GM12878 (cell line): Measurements from ENCODE around the gene SVBP. TPM values are rescaled to one million over a fixed set of nuclear protein-coding genes. Genes with fewer than 3 reads are reported as not detected.

ENCODE experiments used
- ATAC-seq: fragments of 200-7000 bp; cut with Tn5 transposase; 3 replicates; pipeline ENCODE4 v1.9.1; 2020; ENCODE audit warnings: mild to moderate bottlenecking, moderate library complexity
- BruUV-seq: library from RNA; stranded (reverse); fragments of 400-500 nt; replicated peaks from 2 replicates; lab custom pipeline; 2021; lab: Mats Ljungman, UMichigan
- CTCF ChIA-PET: fragments of 300-600 bp; sonication (Branson Sonifier 250); formaldehyde crosslinking; extraction: SDS; loops from one replicate; lab custom pipeline; 2021; ENCODE audit warnings: inconsistent platforms; lab: Yijun Ruan, JAX
- POLR2A ChIA-PET: fragments of 350-600 bp; formaldehyde crosslinking; extraction: SDS; loops from one replicate; lab custom pipeline; 2021; ENCODE audit warnings: inconsistent platforms; lab: Charles Lee
- RAD21 ChIA-PET: fragments of 300-600 bp; sonication (Branson Sonifier 250); formaldehyde crosslinking; loops from one replicate; lab custom pipeline; 2023; ENCODE audit warnings: antibody characterized with exemption; ENCODE audit not compliant: unreplicated experiment; lab: Charles Lee
- SMC1A ChIA-PET: fragments of 300-600 bp; sonication (Branson Sonifier 250); formaldehyde crosslinking; loops from one replicate; lab custom pipeline; 2023; ENCODE audit not compliant: unreplicated experiment, uncharacterized antibody; lab: Charles Lee
- DNase-seq: peaks from one replicate; pipeline ENCODE4 v3.0.0-alpha.2; 2011; ENCODE audit warnings: low read depth, low spot score
- FAIRE-seq: peaks from 3 replicates; lab custom pipeline; 2011; peaks lifted over from hg19 to GRCh38; lab: Jason Lieb, UNC
- H2AFZ ChIP-seq: 2 replicates; pipeline ENCODE4 v1.6.0; 2011; ENCODE audit warnings: low read depth, low read length, control low read depth; ENCODE audit not compliant: control insufficient read depth
- H3K27ac ChIP-seq: 2 replicates; pipeline ENCODE4 v1.5.1; 2011; ENCODE audit warnings: control low read depth; ENCODE audit not compliant: control insufficient read depth, insufficient read depth
- H3K27me3 ChIP-seq, 2 experiments: replicated peaks in 1 of 2; 2 replicates each; pipeline versions ENCODE4 v1.6.0 to v1.6.1; 2011; ENCODE audit warnings: low read length in 1 of 2; ENCODE audit not compliant: control insufficient read depth in 2 of 2, insufficient read depth in 2 of 2
- H3K36me3 ChIP-seq, 2 experiments: 2 replicates each; pipeline ENCODE4 v1.5.1; 2011; ENCODE audit warnings: low read length in 1 of 2; ENCODE audit not compliant: control insufficient read depth in 2 of 2, insufficient read depth in 2 of 2
- H3K4me1 ChIP-seq: 2 replicates; pipeline ENCODE4 v1.6.1; 2011; ENCODE audit warnings: mild to moderate bottlenecking, low read length, moderate library complexity, mixed read lengths; ENCODE audit not compliant: control insufficient read depth, insufficient read depth
- H3K4me2 ChIP-seq: 2 replicates; pipeline ENCODE4 v1.6.0; 2011; ENCODE audit warnings: control low read depth; ENCODE audit not compliant: control insufficient read depth, insufficient read depth
- H3K4me3 ChIP-seq: fragments of 200-600 bp; sonication (generic); 2 replicates; pipeline ENCODE4 v1.5.1; 2016
- H3K79me2 ChIP-seq: 2 replicates; pipeline ENCODE4 v1.6.0; 2011; ENCODE audit warnings: low read length; ENCODE audit not compliant: control insufficient read depth, insufficient read depth
- H3K9ac ChIP-seq: 2 replicates; pipeline ENCODE4 v1.8.0; 2011; ENCODE audit warnings: low read length, control low read depth, mixed read lengths; ENCODE audit not compliant: control insufficient read depth, insufficient read depth
- H3K9me3 ChIP-seq: replicated peaks from 3 replicates; pipeline ENCODE4 v1.5.1; 2011; ENCODE audit warnings: mild to moderate bottlenecking, low read length; ENCODE audit not compliant: control insufficient read depth, insufficient read depth
- H4K20me1 ChIP-seq: 2 replicates; pipeline ENCODE4 v1.6.0; 2011; ENCODE audit not compliant: control insufficient read depth, insufficient read depth
- BMI1 ChIP-seq: fragments of 450-650 bp; IDR thresholded peaks from 2 replicates; pipeline ENCODE4 v1.6.1; 2016; ENCODE audit warnings: mild to moderate bottlenecking, moderate library complexity, borderline replicate concordance
- BRCA1 ChIP-seq: IDR thresholded peaks from 2 replicates; pipeline ENCODE4 v1.6.1; 2011; ENCODE audit warnings: low read depth, low read length, improper control_type of control experiment
- CHD1 ChIP-seq: IDR thresholded peaks from 2 replicates; pipeline ENCODE4 v1.6.1; 2012; ENCODE audit warnings: low read depth, low read length, improper control_type of control experiment
- FOS ChIP-seq: IDR thresholded peaks from 3 replicates; pipeline ENCODE4 v1.6.1; 2011; ENCODE audit warnings: borderline replicate concordance; ENCODE audit not compliant: insufficient read length; ENCODE audit errors: extremely low read depth
- FOXM1 ChIP-seq: IDR thresholded peaks from 2 replicates; pipeline ENCODE4 v1.6.1; 2012; ENCODE audit warnings: low read depth, mild to moderate bottlenecking, inconsistent platforms, low read length, moderate library complexity
- JUNB ChIP-seq: IDR thresholded peaks from 2 replicates; pipeline ENCODE4 v1.6.1; 2016; ENCODE audit warnings: antibody characterized with exemption, mild to moderate bottlenecking
- MYC ChIP-seq: IDR thresholded peaks from 2 replicates; pipeline ENCODE4 v1.6.1; 2011; ENCODE audit warnings: mild to moderate bottlenecking, low read length, moderate library complexity, inconsistent platforms; ENCODE audit not compliant: insufficient read depth, insufficient replicate concordance, insufficient read length, severe bottlenecking
- NBN ChIP-seq: fragments of 450-650 bp; IDR thresholded peaks from 2 replicates; pipeline ENCODE4 v1.6.1; 2016
- NFYA ChIP-seq: IDR thresholded peaks from 2 replicates; pipeline ENCODE4 v1.6.1; 2011; ENCODE audit warnings: low read depth, mild to moderate bottlenecking, low read length, improper control_type of control experiment, borderline replicate concordance
- NR2F1 ChIP-seq: fragments of 450-650 bp; conservative IDR thresholded peaks from 2 replicates; pipeline ENCODE4 v1.6.1; 2017; ENCODE audit warnings: mild to moderate bottlenecking
- NRF1 ChIP-seq: conservative IDR thresholded peaks from 2 replicates; pipeline ENCODE4 v1.6.1; 2011; ENCODE audit warnings: mild to moderate bottlenecking, low read depth, low read length, improper control_type of control experiment
- POLR2A ChIP-seq: IDR thresholded peaks from 2 replicates; pipeline ENCODE4 v1.6.1; 2011; ENCODE audit warnings: low read depth, mild to moderate bottlenecking, low read length
- RELA ChIP-seq: fragments of 450-650 bp; IDR thresholded peaks from 2 replicates; pipeline ENCODE4 v1.8.0; 2014; ENCODE audit warnings: borderline replicate concordance; ENCODE audit not compliant: partially characterized antibody
- SIX5 ChIP-seq: IDR thresholded peaks from 2 replicates; pipeline ENCODE4 v1.6.1; 2011; ENCODE audit warnings: mild to moderate bottlenecking, low read depth, low read length, moderate library complexity; ENCODE audit not compliant: severe bottlenecking
- SMC3 ChIP-seq: IDR thresholded peaks from 2 replicates; pipeline ENCODE4 v1.6.1; 2011; ENCODE audit warnings: low read length, improper control_type of control experiment, borderline replicate concordance
- SREBF2 ChIP-seq: IDR thresholded peaks from 2 replicates; pipeline ENCODE4 v1.6.1; 2012; ENCODE audit warnings: mild to moderate bottlenecking, low read length
- STAT3 ChIP-seq: IDR thresholded peaks from 2 replicates; pipeline ENCODE4 v1.6.1; 2011; ENCODE audit warnings: low read depth, low read length, improper control_type of control experiment
- YBX1 ChIP-seq: fragments of 450-650 bp; IDR thresholded peaks from 2 replicates; pipeline ENCODE4 v1.6.1; 2016; ENCODE audit warnings: antibody characterized with exemption
- ZNF274 ChIP-seq: IDR thresholded peaks from one replicate; pipeline ENCODE4 v1.8.0; 2011; ENCODE audit not compliant: insufficient read length, insufficient read depth
- WGBS: methylation state at CpG from one replicate; pipeline ENCODE4 v1.1.6; 2016; ENCODE audit warnings: low lambda C conversion rate; ENCODE audit not compliant: insufficient replicate concordance, insufficient coverage; ENCODE audit errors: missing lambda C conversion rate; 5-methylcytosine and 5-hydroxymethylcytosine counted together
- in situ Hi-C: fragments of 300-500 bp; cut with MboI; formaldehyde crosslinking; loops from 9 replicates; pipeline ENCODE4 v1.14.3; 2018; ENCODE audit warnings: mixed read lengths
- intact Hi-C: fragments of 100-400 bp; cut with micrococcal nuclease; formaldehyde crosslinking; loops from one replicate; pipeline ENCODE4 v1.14.2; 2022; ENCODE audit not compliant: unreplicated experiment
- polyA plus RNA-seq, 11 experiments: library from polyadenylated mRNA; depleted of rRNA in 4 of 11; unstranded in 6 of 11; stranded (reverse) in 5 of 11; fragments of >200 nt; fragmentation: Nextera tagmentation in 4 of 11; fragmentation: Illumina TruSeq in 1 of 11; extraction: Ambion mirVana in 4 of 11; extraction: Trizol in 1 of 11; gene quantifications; 1 replicate in 1 of 11; 2 replicates in 10 of 11; pipeline versions ENCODE4 v1.2.1 to v1.2.3, GENCODE V29; 2011 to 2016; ENCODE audit warnings: inconsistent platforms in 2 of 11, missing spikeins in 2 of 11, low read depth in 1 of 11
- total RNA-seq, 4 experiments: library from RNA; depleted of rRNA in 3 of 4; stranded (reverse); fragments of >200 nt in 3 of 4; fragmentation: Illumina TruSeq in 1 of 4; extraction: Trizol in 1 of 4; gene quantifications; 2 replicates each; pipeline versions ENCODE4 v1.2.1 to v1.2.3, GENCODE V29; 2013 to 2021
- TF ChIP-seq, protein P1 (sequence below): fragments of 450-650 bp; IDR thresholded peaks from 2 replicates; pipeline ENCODE4 v1.6.1; 2017; ENCODE audit warnings: borderline replicate concordance
- TF ChIP-seq, protein P2 (sequence below): IDR thresholded peaks from 2 replicates; pipeline ENCODE4 v1.6.1; 2011; ENCODE audit warnings: mild to moderate bottlenecking, low read depth, low read length, moderate library complexity; ENCODE audit not compliant: insufficient replicate concordance

SVBP gene
- total and polyA plus RNA-seq, 10 of the 15 experiments (the other 5 are each of a cell fraction or from before 2014, with no cell fraction given), result 12.6 to 29.5 (median 19.8) TPM

DNA sequence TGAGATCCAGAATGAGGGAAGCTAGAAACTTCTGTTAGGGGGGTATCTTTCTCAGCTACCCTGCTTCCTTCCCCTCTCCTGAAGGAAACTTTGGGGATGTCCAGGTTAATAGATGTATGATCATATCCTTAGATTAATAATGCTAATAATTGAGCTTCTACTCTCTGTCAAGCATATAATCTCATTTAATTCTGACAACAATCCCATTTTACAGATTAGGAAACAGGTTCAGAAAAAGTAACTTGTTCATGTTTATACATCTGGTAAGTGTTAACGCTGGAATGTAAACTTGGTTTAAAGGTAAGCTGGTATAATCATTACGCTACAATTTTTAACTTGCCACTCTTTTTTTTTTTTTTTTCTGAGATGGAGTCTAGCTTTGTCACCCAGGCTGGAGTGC lies 34.1 kb downstream of the SVBP start (continued):
- no peak for TF ChIP-seq FOS
- TF ChIP-seq, protein P1, sequence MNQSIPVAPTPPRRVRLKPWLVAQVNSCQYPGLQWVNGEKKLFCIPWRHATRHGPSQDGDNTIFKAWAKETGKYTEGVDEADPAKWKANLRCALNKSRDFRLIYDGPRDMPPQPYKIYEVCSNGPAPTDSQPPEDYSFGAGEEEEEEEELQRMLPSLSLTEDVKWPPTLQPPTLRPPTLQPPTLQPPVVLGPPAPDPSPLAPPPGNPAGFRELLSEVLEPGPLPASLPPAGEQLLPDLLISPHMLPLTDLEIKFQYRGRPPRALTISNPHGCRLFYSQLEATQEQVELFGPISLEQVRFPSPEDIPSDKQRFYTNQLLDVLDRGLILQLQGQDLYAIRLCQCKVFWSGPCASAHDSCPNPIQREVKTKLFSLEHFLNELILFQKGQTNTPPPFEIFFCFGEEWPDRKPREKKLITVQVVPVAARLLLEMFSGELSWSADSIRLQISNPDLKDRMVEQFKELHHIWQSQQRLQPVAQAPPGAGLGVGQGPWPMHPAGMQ, result no peak
- TF ChIP-seq JUNB, result no peak
- TF ChIP-seq RELA, result no peak
- TF ChIP-seq, all 136 proteins: peak for 0

DNA sequence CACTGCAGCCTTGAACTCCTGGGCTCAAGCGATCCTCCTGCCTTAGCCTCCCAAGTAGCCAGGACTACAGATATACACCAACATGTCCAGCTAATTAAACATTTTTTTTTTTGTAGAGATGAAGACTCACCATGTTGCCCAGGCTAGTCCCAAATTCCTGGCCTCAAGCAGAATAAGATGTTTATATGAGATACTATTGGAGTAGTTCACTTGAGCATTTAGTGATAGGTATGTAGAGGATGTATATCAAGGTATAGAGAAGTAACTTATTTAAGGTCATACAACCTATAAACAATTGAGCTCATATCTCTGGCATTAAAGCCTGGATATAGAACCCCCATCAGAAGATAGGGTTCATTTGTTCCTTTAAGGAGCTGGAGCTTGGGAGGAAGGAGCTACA lies 37.0 kb downstream of the SVBP start:
- Histone ChIP-seq H3K79me2 (no peaks in the 10 kb centered on the region), H3K27me3 (no peaks in the 10 kb centered on the region), H3K9me3 (no peaks in the 10 kb centered on the region), H3K36me3 (peaks cover 8 to 17% of the 10 kb centered on the region in 2 experiments), H2AFZ (no peak overlapping the region), H3K27ac (no peak overlapping the region), H3K4me3 (no peak overlapping the region), H4K20me1 (no peaks in the 10 kb centered on the region), H3K4me2 (no peak overlapping the region), H3K4me1 (peaks cover 5% of the 10 kb centered on the region; the same call in 1 of the 2 replicates), H3K9ac (no peak overlapping the region)
- no peak for FAIRE-seq
- no peak for DNase-seq
- no TSS peak for BruUV-seq
- in situ Hi-C loops (loop anchor here (5.0 kb wide), 1 partner anchor 287 kb away; no protein-coding TSS in a partner anchor), intact Hi-C loops (no loop called here)
- no peak for TF ChIP-seq YBX1
- no peak for TF ChIP-seq SREBF2
- no peak for TF ChIP-seq NR2F1
- no peak for TF ChIP-seq POLR2A
- TF ChIP-seq NFYA, result no peak
- TF ChIP-seq SMC3, result no peak
- no peak for TF ChIP-seq BMI1
- TF ChIP-seq FOXM1, result no peak
- no peak for TF ChIP-seq MYC
- TF ChIP-seq CHD1, result no peak
- TF ChIP-seq NBN, result no peak
- TF ChIP-seq RELA, result no peak
- TF ChIP-seq, protein P2, sequence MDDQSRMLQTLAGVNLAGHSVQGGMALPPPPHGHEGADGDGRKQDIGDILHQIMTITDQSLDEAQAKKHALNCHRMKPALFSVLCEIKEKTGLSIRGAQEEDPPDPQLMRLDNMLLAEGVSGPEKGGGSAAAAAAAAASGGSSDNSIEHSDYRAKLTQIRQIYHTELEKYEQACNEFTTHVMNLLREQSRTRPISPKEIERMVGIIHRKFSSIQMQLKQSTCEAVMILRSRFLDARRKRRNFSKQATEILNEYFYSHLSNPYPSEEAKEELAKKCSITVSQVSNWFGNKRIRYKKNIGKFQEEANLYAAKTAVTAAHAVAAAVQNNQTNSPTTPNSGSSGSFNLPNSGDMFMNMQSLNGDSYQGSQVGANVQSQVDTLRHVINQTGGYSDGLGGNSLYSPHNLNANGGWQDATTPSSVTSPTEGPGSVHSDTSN, result no peak
- TF ChIP-seq BRCA1, result no peak
- no peak for TF ChIP-seq ZNF274
- TF ChIP-seq NRF1, result no peak
- no peak for TF ChIP-seq STAT3
- TF ChIP-seq FOS, result no peak
- no peak for TF ChIP-seq SIX5
- RAD21 ChIA-PET, result interaction anchor here (0.9 to 5.2 kb wide), 4 partner anchors 12 to 293 kb away, joined by 4 to 92 read pairs (median 14); partner anchors contain the start of genes C1orf50 and P3H1
- ATAC-seq, result no peak
- 100% methylated on average over 1 of the region's 1 CpG for WGBS
- CTCF ChIA-PET, result interaction anchor here (1.0 to 2.0 kb wide), 5 partner anchors 10 to 294 kb away, joined by 3 to 39 read pairs (median 4); no protein-coding TSS in a partner anchor
- SMC1A ChIA-PET, result interaction anchor here (0.6 to 5.6 kb wide), 7 partner anchors 12 to 295 kb away, joined by 3 to 53 read pairs (median 21); partner anchors contain the start of genes C1orf50, P3H1 and ZNF691
- POLR2A ChIA-PET, result interaction anchor here (0.5 to 1.3 kb wide), 2 partner anchors 36 to 295 kb away, joined by 3 to 5 read pairs; partner anchors contain the start of gene ERMAP
